CD4-positive, alpha-beta T cell treated with Interleukin-4 for 1 hour (primary cell): ENCODE results near the gene TUBGCP4.

Experiments
- DNase-seq, 2 donors: peaks; one replicate each; pipeline ENCODE4 v3.0.0-alpha.2; 2020 to 2022

The TUBGCP4 gene

DNA sequence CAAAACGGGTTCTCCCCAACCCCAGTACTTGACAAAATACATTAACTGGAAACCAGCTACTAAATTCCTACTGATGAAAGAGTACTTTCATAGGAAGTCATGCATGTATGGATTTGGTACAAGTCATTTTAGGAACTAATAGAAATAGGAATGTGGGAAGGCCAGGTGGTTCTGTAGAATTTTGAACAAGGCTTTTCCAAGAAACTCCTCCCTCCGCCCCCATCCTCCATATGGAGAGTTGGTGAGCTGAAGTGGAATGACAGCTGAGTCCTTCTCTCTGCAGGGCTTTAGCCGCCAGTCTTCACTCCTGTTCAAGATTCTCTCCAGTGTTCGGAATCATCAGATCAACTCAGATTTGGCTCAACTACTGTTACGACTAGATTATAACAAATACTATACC lies 33.2 kb downstream of the TUBGCP4 start:
- DNase-seq = no peak

DNA sequence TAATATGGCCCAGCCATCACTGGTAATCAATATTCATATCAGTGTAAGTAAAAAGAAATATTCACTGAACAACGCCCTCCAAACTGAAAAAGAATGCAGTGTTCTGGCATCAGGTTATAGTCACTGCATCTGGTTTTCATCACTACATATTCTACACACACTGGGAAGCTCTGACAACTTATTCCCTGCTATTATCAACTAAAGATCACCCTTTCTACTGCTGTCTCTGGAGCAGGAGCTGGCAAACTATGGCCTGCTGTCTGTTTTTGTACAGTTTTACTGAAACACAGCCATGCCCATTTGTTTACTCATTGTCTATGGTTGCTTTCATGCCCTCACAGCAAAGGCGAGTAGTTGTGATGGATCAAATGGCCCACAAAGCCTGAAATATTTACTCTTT lies 35.3 kb downstream of the TUBGCP4 start:
- no peak for DNase-seq

DNA sequence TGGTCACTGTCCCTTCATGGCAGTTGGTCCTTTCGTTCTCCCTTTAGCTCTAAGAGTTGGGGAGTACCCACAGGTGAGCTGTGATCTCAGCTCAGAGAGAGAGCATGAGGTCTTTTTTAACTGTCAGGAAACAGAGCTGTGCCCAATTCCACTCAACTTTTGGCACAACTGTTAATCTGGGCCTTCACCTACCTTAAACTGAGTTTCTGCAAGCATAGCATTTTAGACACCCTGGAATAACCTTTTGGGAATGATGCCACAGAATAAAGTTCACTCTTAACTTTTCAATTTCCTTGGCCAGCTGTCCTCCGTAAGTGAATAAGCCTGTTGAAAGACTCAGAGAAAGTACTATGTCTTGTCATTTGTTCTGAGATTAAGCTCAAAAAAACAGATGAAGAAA lies 35.9 kb downstream of the TUBGCP4 start:
- no peak for DNase-seq

DNA sequence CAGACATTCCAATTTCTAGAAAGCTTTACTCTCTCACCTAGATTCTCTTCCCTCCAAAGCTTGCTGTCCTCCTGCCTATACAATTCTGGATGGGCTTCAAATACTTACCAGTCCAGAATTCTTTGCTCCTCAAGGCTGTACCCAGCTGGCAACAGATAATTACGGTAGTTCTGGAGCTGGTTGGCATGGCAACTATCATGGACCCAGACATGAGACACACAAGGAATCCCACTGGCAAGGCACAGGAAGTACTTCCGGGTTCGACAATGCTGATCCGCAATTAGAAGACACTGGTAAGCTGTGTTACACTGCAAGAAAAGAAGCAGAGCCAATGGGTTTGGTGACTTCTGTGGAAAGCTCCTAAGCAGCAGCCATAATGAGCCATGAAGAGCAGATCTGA lies 37.9 kb downstream of the TUBGCP4 start:
- DNase-seq = no peak

DNA sequence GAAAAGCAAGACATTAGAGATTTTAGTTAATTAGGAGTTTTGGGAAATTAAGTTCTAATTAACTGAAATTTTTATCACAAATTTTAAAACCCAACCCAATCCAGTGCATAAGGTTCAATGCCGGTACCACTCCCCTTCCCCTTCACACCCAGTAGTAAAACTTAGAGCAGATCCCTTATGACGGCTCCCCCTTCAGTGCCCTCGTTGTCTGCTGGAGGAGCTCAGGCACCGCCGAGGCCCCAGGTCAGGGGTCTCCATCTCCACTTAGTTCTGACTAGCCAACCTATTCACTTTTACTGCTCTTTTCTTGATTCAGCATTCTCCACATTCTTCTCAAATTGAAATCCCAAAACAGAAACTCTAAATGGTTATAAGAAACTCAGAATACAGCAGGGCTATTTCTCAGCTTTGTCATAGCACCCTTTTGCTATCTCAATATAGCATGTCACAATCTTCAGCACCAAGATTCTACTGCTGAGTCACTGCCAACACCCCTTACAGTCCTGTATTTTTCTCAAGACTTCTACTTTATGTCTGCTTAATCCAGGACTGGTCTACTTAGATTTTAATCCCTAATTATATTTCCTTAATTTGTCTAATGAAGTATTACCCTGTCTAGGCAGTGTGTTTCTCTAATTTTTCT lies 39.8 kb downstream of the TUBGCP4 start:
- DNase-seq = no peak

DNA sequence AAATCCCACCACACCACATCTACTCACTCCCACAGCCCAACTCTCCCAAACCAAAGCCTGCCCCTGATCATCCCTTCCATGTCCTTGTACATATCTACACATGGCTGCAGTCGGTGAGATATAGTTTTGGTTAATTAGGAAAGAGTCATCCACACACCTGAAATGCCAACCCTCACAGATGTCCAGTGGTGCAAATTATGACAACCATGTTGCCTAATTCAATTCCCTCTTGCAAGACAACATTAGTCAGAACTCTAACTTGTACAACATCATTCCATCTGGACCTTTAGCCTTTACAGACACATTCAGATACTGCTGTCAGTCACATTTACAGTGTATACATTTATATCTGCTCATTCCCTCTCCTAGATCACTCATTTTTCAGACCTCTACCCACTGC lies 41.2 kb downstream of the TUBGCP4 start:
- no peak for DNase-seq

DNA sequence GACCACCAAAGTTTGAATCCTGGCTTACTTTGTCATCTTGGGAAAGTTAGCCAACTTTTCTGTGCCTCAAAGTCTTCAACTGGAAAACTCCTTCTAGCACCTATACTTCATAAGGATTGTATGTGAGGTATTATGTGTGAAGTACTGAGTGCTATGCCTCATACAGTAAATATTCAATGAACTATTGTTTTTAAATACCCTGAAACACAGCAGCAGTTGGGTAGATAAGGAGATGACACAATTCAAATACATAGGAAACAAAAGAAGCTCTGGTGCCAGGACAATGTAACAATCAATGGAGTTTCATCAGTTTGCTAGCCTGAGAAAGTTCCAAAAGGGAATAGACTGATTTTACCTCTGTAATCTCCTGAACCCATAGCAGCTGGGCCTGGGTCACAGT lies 43.3 kb downstream of the TUBGCP4 start:
- no peak for DNase-seq

DNA sequence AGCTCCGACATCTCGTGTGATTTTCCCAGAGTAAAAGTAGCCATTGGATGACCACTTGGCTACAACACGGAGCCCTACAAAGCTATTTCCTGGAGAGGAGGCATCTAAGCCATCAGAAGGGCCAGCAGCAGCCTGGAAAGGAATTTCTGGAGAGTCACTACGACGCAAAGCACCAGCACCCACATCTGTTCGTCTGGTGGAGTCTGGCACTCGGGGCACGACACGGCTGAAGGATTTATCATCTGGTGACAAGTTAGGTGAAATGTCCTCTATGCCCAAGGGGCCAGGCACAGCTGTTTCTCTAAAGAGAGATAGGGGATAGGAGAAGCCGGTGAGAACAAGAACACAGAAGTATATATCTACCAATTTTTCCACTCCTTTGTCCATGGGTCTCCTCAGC lies 49.5 kb downstream of the TUBGCP4 start:
- DNase-seq = no peak

DNA sequence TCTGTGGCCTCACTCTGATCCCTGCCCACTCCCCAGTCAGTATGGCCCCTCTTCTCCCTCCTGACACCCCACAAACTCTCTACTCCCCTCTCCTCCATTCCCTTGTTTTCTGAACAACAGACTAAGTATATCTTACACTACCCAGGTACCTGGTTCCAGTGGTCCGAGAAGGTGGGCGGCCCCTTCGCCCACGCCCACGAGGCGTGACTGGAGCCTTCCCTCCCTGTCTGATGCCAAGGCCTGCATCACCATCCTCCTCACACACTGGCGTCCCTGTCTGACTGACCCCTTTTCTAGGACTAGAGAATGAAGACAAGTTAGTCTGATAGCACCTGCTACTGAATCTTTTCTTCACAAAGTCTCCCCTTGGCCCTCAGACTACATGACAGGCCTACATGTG lies 50.0 kb downstream of the TUBGCP4 start:
- DNase-seq = no peak

DNA sequence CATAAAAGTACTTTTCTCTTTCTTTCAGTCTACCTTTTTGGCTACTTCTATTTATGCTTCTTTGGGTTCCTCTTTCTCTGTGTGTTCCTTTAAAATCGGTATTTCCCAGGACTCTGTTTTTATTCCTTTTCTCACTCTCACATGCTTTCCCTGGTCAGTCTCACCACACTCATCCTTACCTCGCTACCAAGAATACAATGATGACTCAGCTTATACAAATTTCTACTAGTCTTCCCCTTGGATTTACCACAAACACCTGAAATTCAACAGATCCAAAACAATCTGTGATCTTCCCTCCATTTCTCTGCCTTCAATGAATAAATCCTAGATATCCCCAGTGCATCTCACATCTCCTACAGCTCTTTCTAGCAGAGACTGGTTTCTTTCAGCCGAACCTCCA lies 52.9 kb downstream of the TUBGCP4 start:
- no peak for DNase-seq

DNA sequence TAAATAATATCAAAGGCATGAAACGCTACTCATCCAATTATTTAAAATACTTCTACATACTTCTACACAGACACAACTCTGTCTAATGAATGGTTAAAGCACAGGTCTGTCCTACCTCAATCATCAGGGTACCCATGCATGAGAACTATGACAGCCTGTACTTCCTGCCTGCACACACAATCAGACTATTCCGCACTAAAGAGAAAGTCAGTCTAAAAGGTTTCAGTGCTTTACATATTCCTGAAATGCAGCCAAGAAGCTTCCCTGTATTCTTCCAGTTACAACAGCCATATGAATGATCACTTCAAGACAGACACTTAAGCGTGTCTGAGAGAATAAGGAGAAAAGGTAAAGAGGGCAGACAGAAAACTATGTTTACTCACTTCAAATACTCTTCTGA lies 58.8 kb downstream of the TUBGCP4 start:
- DNase-seq = no peak

DNA sequence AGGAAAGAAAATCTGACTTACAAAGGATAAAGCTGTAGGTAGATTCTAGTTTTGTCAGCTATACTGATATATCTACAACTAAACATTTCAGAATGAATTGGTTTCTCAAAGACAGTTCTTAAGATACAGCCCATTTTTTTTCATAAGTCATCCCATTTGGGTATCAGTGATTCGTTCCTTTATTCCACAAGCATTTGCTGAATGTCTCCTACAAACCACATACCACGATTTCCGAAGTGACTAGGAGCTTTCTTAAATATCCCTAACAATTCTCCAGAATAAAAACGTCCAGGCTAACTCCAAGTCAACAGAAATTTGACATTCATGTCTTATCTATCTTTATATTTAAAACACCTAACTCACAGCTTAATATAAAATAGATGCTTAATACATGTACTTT lies 62.3 kb downstream of the TUBGCP4 start:
- no peak for DNase-seq

DNA sequence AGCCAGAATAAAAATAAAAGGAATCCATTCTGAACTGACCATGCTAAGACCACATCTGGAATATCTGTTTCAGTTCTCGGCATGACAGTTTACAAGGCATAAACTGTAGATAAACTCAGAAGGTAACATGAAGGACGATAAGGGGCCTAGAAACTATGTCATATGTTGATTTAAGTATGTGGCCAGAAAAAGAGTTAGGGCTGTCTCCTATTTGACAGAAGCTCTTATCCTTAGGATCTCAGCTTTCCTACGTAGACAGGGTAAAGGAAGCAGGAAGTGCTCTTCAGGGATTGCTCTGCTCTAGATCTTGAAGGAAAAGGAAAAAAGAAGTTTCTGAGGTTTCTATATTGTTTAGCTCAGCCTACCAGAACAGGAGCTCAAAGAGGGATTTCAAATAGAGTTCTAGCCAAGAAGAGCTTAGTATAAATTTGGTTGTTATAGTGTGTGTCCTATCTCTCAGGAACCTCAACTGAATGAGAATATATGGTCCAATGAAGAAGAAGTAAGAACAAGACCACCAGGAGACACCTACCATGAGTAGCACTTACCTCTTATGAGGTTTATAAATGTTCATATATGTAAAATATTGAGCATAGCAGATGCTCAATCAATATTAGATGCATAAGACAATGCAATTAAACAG lies 62.9 kb downstream of the TUBGCP4 start:
- no peak for DNase-seq

DNA sequence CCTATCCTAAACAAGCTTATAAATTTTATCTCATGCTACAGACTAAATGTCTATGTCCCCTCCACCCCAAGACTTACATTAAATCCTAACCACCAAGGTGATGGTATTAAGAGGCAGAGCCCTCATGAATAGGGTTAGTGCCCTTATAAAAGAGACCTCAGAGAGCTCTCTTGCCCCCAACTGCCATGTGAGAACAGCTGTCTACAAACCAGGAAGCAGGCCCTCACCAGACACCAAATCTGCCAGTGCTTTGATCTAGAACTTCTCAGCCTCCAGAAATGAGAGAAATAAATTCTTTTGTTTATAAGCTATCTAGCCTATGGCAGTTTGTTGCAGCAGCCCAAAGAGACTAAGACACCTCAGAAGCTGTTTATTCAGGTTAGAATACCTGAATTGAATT lies 63.5 kb downstream of the TUBGCP4 start:
- no peak for DNase-seq

DNA sequence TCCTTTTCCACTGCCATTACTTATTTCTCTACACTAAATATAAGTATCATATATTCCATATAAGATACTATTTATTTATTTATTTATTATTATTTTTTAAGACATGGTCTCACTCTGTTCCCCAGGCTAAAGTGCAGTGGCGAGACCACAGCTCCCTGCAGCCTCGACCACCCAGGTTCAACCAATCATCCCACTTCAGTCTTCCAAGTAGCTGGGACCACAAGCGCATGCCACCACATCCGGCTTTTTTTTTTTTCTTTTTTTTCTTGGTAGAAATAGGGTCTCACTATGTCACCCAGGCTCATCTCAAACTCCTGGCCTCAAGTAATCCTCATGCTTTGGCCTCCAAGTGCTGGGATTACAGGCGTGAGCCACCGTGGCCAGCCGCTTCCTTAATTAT lies 65.5 kb downstream of the TUBGCP4 start:
- DNase-seq = no peak

DNA sequence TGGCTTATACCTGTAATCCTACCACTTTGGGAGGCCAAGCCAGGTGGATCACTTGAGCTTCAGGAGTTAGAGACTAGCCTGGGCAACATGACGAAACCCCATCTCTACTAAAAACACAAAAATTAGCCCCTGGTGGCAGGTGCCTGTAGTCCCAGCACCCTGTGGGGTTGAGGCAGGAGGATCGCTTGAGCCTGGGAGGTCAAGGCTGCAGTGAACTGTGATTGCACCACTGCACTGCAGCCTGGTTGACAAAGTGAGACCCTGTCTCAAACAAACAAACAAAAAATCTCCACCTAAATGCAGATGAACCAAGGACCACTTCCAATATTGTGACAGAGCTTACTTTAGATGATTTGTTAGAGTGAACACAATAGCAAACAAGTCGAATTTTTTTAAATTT lies 68.4 kb downstream of the TUBGCP4 start:
- DNase-seq = no peak

DNA sequence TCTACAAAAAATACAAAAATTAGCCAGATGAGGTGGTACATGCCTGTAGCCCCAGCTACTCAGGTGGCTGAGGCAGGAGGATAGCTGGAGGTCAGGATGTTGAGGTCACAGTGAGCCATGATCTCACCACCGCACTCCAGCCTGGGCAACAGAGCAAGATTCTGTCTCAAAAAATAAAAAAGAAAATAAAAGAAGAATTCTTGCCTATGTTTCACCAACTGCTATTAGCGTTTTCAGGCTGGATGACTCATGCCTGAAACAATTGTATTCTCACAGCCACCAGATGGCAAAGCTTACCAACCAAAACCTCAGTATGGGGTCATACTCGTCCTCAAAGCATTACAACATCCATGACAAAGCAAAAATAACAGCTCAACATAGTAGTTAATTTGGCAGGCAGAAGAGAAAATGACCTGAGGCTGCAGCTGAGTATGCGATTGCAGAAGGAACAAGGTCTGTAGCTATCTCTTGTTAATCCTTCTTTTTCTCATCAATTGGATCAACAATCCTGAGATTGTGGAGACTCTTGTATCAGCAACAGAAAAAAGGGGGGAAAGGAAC lies 69.9 kb downstream of the TUBGCP4 start:
- DNase-seq = peak; percentile 50 to 54

DNA sequence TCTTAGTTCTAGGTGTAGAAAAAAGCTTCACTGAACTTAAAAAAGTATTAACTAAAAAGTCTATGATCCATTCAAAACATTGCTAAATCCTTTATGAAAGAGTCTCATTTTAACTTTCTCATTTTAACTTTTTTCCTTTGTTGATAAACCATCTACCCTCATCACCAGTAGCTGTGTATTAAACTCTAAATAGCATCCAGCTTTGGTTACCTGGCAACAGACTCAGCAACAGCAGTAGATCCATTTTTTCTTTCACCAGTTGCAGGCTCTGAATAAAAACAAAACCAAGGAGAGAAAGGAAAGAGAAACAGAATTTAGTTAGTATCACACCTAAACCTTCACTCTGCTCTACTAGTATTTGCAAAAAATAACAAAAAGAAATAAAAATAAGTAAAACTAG lies 70.4 kb downstream of the TUBGCP4 start:
- DNase-seq = no peak

DNA sequence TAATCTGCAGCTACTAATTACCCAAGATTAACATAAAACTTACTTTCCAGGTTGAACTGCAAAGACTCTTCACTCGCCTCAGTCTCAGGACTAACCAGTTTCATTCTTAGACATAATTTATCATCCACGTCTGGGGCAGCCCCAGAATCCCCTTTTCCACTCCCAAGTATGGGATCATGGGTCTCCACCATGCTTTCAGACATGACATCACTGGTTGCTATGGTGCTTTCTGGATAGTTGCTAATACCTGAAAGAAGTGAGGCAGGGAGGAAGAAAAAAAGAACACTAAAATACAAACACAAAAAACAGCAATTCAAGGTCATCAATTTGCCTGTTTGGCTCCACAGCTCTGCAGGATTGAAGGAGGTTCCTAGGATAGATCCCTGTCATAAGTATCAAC lies 75.4 kb downstream of the TUBGCP4 start:
- no peak for DNase-seq

DNA sequence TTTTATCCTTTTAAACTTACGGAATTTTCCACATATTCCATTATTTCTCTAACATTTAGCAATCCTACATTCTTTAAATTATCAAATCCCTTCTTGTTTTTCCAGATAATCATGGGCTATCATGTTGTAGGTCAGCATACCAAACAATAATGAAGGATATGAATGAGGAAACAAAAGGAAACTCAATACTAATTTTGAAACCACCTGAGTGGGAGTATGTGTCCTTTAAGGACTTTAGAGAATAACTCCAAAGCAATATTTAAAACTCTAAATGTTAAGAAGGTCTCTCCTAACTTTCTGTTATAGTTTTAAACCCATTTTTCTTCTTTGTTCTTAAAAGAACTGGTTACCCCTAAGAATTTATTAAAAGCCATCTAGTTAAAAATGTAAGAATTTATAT lies 79.1 kb downstream of the TUBGCP4 start:
- no peak for DNase-seq
